ENCODE data around the gene ARHGAP6. TPM values are rescaled to one million over a fixed set of nuclear protein-coding genes. Genes with fewer than 3 reads are reported as not detected.

ARHGAP6 gene
- total and polyA plus RNA-seq, 2 of the 4 experiments (the other 2 are of a cell fraction), result 1.4 to 1.8 TPM

DNA sequence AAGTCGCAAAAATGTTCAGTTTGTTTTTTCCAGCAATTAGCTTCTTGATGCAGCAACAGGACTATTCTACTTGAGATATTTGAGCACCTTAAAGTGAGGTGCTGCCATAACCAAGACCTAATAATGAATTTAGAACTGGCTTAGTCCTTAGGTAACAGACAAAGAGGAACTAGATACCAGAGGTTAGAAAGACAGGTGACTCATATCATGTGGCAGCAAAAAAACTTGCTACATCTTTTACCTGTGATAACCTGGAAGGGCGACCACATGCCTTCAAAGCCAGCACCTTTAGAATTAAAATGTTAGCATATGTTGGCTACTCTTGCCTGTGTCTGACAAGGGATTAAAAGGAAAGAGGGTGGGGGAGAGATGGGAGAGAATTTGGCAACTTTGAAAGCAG lies 90.4 kb downstream of the ARHGAP6 start:
- intact Hi-C loops (cut with micrococcal nuclease) (no loop called here), dilution Hi-C loops (cut with HindIII; ENCODE audit: low sequenced_read_pairs, unreplicated experiment) (no loop called here), in situ Hi-C loops (cut with MboI; ENCODE audit: low sequenced_read_pairs) (no loop called here)
- no CpG with 5 or more reads among the region's 2 CpGs for WGBS, 2 experiments (ENCODE audit: extremely low coverage in 2 of 2, insufficient read length in 1 of 2)
- Histone ChIP-seq H3K27ac (ENCODE audit: insufficient read depth, low read length) (no peak overlapping the region), H2BK120ac (ENCODE audit: low read depth, low read length) (no peak overlapping the region), H3K9ac (ENCODE audit: low read depth, low read length) (no peak overlapping the region), H3K4me3 (ENCODE audit: insufficient read depth, low read depth, low read length) (no peak overlapping the region), H3K4me2 (ENCODE audit: low read depth, low read length) (no peak overlapping the region), H3K4ac (ENCODE audit: low read depth, low read length) (no peak overlapping the region), H3K14ac (replicated peaks; ENCODE audit: low read depth, low read length) (no peak overlapping the region), H2BK20ac (ENCODE audit: low read depth, low read length) (no peak overlapping the region), H4K5ac (ENCODE audit: low read depth, low read length) (no peak overlapping the region), H3K9me1 (ENCODE audit: insufficient read depth, low read length) (no peaks in the 10 kb centered on the region), H3K36me3 (ENCODE audit: control insufficient read depth, insufficient read depth, low read length) (no peaks in the 10 kb centered on the region), H2BK15ac (ENCODE audit: low read depth, low read length) (no peak overlapping the region), H4K20me1 (ENCODE audit: insufficient read depth, low read length) (no peaks in the 10 kb centered on the region), H3K18ac (ENCODE audit: low read depth, low read length) (no peak overlapping the region), H4K8ac (ENCODE audit: low read depth in 2 of 2, low read length in 2 of 2) (no peak overlapping the region), H3K9me3 (ENCODE audit: control insufficient read depth, insufficient read depth, low read length) (no peaks in the 10 kb centered on the region), H2AK5ac (ENCODE audit: low read depth, low read length) (no peak overlapping the region), H4K91ac (ENCODE audit: insufficient read depth, low read depth, low read length) (no peak overlapping the region), H2AFZ (replicated peaks; ENCODE audit: low read length, poor library complexity) (no peak overlapping the region), H3K27me3 (ENCODE audit: control insufficient read depth, insufficient read depth, low read length) (no peaks in the 10 kb centered on the region), H3K23ac (ENCODE audit: low read depth, low read length) (no peak overlapping the region), H3K79me1 (ENCODE audit: low read depth in 1 of 2, low read length in 2 of 2) (no peaks in the 10 kb centered on the region), H2AK9ac (replicated peaks; ENCODE audit: low read depth, low read length, poor library complexity) (no peak overlapping the region), H2BK5ac (ENCODE audit: low read depth, low read length, poor library complexity, severe bottlenecking) (no peak overlapping the region), H3K56ac (ENCODE audit: extremely low read depth, insufficient read depth, low read length) (no peak overlapping the region), H3K4me1 (ENCODE audit: control insufficient read depth, insufficient read depth, low read length) (no peaks in the 10 kb centered on the region)
- ChIA-PET CTCF (no interaction called here), POLR2A (ENCODE audit: unreplicated experiment) (no interaction called here)
- BruUV-seq (replicated peaks), result no TSS peak
- ATAC-seq (ENCODE audit: low read depth) (no peak), DNase-seq (no peak)
- TF ChIP-seq RAD21 (IDR thresholded peaks at IDR 0.05; ENCODE audit: low read length), result no peak
- no peak for TF ChIP-seq SMC3 (IDR thresholded peaks at IDR 0.05; ENCODE audit: low read depth, low read length)
- TF ChIP-seq POLR2A (IDR thresholded peaks at IDR 0.05; ENCODE audit: low read depth, low read length), result no peak
- TF ChIP-seq BHLHE40 (IDR thresholded peaks at IDR 0.05; ENCODE audit: low read depth, low read length), result no peak
- TF ChIP-seq CEBPB (IDR thresholded peaks at IDR 0.05; ENCODE audit: low read depth, low read length), result no peak
- no peak for TF ChIP-seq RFX5 (IDR thresholded peaks at IDR 0.05; ENCODE audit: low read depth, low read length)
- TF ChIP-seq, protein P1, sequence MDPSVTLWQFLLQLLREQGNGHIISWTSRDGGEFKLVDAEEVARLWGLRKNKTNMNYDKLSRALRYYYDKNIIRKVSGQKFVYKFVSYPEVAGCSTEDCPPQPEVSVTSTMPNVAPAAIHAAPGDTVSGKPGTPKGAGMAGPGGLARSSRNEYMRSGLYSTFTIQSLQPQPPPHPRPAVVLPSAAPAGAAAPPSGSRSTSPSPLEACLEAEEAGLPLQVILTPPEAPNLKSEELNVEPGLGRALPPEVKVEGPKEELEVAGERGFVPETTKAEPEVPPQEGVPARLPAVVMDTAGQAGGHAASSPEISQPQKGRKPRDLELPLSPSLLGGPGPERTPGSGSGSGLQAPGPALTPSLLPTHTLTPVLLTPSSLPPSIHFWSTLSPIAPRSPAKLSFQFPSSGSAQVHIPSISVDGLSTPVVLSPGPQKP (IDR thresholded peaks at IDR 0.05; ENCODE audit: borderline replicate concordance, low read depth, low read length), result no peak
- no peak for TF ChIP-seq CHD1 (IDR thresholded peaks at IDR 0.05; ENCODE audit: low read depth, low read length)
